SK-N-DZ (cell line): ENCODE results near the gene EFCAB9. TPM values are rescaled to one million over a fixed set of nuclear protein-coding genes. Genes with fewer than 3 reads are reported as not detected.
"Not testable (repeated sequence)": the region's sequence is repeated elsewhere in the genome, so short reads cannot be mapped to it uniquely, and the experiment has no call there.

Experiments
- DNase-seq: peaks from one replicate; pipeline ENCODE4 v3.0.0-alpha.2; 2015; ENCODE audit warnings: low spot score
- polyA plus RNA-seq, 2 experiments: library from polyadenylated mRNA; depleted of rRNA; stranded (reverse); fragments of >200 nt; gene quantifications; 2 replicates each; pipeline ENCODE4 v1.2.3, GENCODE V29; 2014

EFCAB9 gene
- polyA plus RNA-seq (2014; cell fraction: cytosol; rRNA removed), result not detected in 2 replicates
- polyA plus RNA-seq (2014; cell fraction: nucleus; rRNA removed), result not detected in 2 replicates

DNA sequence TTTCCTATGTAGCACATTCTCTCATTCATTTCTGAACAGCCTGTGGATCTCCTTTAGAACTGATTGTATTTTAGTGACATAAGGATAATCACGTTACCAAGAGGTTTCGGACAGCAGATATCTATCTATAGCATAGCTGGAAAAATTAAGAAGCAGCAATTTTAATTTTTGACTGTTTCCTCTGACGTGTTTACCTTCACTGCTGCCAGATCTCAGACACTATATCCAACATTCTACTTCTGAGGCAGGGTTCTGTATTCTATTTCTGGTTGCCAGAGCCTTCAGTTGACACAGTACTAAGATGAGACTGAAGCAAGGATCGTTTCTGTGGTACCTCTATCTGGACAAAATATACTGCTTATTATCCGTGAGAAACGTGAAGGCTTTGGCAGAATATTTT is at the start of gene EFCAB9:
TSS of gene EFCAB9 (plus strand) at position 301 of the 400 bp plus-strand sequence. CDS start at position 302, 1 bp downstream.
- no peak for DNase-seq

- DNase-seq, result no peak
These were observed 49.6 kb upstream of the EFCAB9 start for GRCh38 chr5:172144291-172144815.

- no peak for DNase-seq
These were observed 48.8 kb upstream of the EFCAB9 start for GRCh38 chr5:172144931-172145869.

- DNase-seq, result no peak
These were observed 47.9 kb upstream of the EFCAB9 start for GRCh38 chr5:172145870-172146747.

- no peak for DNase-seq
These were observed 47.3 kb upstream of the EFCAB9 start for GRCh38 chr5:172146748-172147092.

DNA sequence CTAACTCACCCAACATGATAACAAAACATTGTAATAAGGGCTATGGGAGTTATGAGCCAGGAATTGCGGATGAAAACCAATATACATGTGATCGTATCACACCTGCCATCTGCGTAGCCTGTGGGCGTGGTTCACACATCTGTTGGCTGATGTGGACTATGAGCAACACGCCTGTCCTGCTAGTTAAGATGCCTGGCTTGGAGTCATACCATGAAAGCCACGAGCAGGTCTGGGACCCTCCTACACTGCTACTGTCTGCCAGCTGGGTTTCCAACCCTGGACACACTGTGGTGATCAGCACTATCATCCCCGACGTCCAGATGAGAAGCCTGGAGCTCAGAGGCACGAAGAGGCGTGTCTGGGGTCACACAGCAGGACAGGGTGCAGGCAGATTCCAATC is 46.1 kb upstream of the EFCAB9 start:
- DNase-seq, result no peak

DNA sequence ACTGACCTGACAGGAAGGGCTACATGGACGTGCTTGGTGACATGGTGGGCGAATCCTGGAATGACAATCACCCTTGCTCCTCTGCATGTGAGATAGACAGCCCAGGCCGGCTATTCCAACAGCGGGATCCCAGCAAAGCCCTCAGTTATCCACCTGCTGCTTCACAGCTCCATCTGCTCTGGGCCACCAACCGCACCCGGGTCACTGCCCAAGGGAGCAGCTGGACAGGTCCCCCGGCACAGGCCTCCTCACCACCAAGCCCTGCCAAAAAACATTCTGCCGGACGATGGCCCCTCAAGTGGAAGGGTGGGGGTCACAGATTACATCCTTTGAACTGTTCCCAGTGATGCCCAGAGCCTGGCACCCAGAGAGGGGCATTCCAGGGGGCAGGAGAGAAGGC is 45.6 kb upstream of the EFCAB9 start:
- no peak for DNase-seq

DNA sequence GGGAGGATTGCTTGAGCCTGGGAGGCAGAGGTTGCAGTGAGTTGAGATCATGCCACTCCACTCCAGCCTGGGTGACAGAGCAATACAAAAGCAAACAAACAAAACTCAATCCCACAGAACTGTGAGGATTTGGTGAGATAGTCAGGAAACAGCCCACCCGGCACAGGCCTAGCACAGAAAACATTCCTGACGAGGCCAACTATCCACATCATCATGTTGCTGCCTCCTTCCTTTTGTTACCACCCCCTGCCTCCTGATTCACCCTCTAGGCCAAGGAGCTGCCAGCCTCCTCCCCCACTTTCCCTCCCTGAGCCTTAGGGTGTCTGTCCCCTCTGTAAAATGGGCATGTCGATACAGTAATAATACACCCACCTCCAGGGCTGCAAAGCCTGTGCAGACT is 44.9 kb upstream of the EFCAB9 start:
- no peak for DNase-seq

DNA sequence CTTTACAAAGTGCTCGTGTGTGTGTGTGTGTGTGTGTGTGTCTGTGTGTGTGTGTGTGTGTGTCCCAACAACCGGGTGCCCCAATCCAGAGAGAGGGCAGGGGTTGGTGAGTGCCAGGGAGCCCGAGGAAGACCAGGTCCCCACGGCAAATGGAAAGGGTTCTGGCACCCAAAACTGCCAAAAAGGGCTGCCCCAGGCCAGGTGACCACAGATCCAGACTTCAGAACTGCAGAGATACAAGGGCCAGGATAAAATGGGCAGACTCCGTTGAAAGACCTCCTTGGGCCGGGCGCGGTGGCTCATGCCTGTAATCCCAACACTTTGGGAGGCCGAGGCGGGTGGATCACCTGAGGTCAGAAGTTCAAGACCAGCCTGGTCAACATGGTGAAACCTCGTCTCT is 44.5 kb upstream of the EFCAB9 start:
- not testable (repeated sequence) for DNase-seq

DNA sequence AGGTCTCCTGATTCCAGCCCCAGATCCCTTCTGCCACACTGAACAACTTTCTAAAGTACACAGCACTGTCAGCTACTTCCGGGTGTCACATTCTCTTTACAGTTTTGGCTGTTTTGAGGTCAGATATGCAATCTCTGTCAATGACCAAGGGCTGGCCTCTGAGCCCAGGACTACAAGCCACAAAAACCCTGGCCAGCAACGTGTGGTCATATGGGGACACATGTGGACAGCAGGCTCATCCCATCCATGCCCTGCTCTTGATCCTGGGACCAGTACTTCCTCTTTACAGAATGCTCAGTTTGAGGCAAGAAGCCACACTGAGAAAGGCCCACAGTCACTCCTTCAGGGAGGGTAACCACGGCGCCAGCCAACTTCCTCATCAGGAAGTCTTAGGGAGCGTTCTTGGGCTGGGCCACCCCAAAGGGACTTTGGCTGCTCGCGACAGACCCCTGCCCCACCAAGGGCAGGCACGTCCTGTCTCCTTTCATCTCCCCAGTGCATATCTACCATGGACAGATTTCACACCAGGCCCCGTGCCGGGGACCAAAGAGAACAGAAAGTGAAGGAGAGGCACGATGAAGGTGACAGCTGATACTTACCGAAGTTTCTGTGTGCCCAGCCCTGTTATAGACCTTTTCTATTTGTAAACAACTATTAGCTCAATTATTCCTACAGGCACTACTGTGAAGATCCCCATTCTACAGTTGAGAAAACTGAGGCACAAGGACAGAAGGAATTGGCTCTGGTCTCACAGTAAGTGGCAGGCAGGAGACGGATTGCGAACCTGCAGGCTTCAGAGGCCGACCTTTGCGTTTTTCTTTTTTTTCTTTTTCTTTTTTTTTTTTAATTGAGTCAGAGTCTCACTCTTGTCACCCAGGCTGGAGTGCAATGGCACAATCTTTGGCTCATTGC is 43.2 kb upstream of the EFCAB9 start:
- no peak for DNase-seq

DNA sequence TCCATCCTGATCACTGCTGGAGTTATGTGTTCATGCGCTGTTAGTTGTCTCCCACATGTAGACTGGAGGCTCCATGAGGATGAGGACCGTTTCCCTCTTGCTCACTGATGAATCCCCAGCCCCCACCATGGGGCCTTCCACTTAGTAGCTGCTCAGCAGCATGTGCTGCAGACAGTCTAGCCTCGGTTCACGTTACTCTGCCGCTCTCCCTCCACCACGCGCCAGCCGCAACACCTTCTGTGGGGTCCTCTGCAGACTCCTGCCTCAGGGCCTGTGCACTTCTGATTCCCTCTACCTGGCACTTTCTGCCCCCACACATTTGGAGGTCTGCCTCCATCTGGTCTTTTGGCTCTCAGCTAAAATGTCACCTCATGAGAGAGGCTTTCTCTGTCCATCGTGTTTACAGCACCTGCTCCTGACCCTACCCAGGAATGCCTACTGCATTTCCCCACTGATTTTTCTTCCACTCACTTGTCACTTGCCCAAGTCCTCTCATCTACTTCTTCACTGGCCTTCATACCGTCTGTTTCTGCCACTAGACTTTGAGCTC is 42.2 kb upstream of the EFCAB9 start:
- DNase-seq, result no peak

DNA sequence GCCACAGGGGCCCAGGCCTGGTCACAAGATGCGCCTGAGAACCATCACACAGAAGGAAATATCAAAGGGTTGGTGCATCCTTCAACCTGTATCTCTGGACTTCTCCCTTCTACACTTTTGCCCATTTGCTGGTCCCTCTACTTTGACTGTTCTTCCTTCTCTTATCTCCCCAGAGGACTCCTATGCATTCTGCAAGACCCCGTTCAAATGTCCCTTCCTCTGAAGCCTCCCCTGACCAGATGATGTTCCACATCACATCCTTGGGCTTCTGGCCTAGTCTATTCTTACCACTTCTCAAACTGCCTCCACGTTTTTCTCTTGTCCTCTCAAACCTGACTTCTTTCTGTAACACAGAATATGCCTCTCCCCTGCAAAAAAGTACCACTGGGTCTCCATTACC is 40.3 kb upstream of the EFCAB9 start:
- DNase-seq, result no peak

GRCh38 chr5:172155101-172155500 is 38.9 kb upstream of the EFCAB9 start:
- DNase-seq, result not testable (repeated sequence)

GRCh38 chr5:172156541-172156994 is 37.4 kb upstream of the EFCAB9 start:
- DNase-seq, result no peak

GRCh38 chr5:172159016-172159415 is 35.0 kb upstream of the EFCAB9 start:
- DNase-seq, result no peak

DNA sequence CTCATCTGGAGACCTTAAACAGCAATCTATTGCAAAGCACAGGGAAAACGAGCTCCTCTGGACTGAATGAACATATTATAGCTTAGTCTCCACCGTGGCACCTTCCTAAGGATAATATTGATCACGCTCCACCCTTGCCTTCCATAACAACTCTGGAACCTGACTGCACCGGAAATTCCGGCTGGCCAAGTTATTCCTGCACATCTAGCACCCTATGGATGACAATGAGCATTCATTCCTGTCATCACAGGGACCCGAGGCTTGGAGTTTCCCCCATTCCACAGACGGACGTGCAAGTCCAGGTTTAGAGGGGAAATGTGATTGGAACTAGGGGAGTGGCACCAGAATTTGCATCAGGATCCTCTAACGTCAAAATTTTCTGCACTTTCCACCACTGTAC is 33.5 kb upstream of the EFCAB9 start:
- no peak for DNase-seq

- no peak for DNase-seq
These were observed 31.5 kb upstream of the EFCAB9 start for GRCh38 chr5:172162323-172162986.

- DNase-seq, result no peak
These were observed 31.0 kb upstream of the EFCAB9 start for GRCh38 chr5:172162987-172163343.

DNA sequence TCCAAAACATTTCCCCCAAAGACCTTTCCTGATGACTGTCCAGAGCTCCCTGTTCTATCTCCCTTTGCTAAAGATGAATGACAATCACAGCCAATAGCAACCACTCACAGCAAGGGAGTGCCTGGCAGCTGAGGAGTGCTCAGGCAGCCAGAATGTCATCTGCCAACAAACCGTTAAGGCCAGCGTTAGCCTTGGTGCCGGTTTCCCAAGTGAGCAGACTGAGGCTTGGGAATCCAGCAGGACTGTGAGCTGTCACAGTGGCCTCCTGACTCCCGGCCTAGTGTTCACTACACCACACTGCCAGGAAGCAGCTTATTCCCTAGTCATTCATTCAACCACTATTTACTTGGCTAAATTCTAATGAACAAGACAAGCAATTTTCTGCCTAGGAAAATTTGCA is 30.6 kb upstream of the EFCAB9 start:
- DNase-seq, result no peak

- no peak for DNase-seq
These were observed 29.2 kb upstream of the EFCAB9 start for GRCh38 chr5:172164769-172165212.
